ENCODE results near the gene UBALD2.
"Not testable (repeated sequence)": the region's sequence is repeated elsewhere in the genome, so short reads cannot be mapped to it uniquely, and the experiment has no call there.

The UBALD2 gene

DNA sequence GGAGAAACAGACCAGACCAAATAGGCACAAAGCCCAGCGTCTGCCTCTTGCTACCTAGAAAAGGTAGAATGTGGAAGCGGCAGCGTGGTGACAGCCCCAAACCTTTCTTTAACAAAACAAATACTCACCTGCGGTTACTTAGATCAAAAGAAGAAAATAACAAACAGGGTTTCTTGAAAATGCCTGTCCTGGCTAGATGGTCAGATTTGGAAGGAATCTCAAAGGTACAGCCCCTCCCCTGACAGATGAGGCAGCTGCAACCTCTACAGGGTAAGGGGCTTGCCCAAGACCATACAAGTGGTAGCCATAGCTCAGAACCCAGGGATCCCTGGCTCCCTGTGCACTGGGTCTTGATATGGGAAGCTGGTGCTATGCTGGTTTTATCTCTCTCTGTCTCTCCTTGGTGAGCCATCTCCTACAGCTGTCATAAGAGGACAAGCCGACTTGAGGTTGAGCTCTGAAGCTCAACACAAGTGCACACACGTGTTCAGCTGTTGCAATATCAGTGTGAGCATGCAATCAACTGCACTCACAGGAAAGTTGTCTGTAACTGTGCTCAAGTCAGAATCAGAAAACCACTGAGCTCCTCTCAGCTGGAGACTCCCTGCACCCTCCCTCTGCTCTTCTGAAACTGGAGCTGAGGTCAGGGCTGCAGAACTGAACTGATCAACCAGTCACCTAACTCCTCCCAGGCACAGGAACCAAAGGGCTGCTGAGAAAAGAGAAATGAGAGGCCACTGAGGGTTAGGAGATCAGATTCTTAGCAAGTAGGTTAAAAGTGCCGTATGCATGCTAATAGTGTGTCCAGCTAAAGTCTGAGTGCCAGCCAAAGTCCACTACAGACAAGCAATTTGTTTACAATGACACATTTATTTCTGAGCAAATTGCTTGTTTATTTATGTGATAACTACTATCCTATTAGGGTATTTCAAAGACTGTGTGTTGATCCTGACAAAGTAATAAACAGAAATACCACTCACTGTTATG lies 18.8 kb upstream of the UBALD2 start:
- DNase-seq: no peak

DNA sequence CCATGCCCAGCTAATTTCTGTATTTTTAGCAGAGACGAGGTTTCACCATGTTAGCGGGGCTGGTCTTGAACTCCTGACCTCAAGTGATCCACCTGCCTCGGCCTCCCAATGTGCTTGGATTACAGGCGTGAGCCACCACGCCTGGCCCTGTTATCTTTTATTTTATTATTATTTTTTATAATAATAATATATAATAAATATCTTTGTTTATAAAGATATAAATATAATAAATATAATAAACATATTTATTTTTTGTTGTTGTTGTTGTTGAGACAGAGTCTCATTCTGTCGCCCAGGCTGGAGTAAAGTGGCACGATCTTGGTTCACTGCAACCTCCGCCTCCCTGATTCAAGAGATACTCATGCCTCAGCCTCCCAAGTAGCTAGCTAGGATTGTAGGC lies 17.8 kb upstream of the UBALD2 start:
- DNase-seq: no peak

DNA sequence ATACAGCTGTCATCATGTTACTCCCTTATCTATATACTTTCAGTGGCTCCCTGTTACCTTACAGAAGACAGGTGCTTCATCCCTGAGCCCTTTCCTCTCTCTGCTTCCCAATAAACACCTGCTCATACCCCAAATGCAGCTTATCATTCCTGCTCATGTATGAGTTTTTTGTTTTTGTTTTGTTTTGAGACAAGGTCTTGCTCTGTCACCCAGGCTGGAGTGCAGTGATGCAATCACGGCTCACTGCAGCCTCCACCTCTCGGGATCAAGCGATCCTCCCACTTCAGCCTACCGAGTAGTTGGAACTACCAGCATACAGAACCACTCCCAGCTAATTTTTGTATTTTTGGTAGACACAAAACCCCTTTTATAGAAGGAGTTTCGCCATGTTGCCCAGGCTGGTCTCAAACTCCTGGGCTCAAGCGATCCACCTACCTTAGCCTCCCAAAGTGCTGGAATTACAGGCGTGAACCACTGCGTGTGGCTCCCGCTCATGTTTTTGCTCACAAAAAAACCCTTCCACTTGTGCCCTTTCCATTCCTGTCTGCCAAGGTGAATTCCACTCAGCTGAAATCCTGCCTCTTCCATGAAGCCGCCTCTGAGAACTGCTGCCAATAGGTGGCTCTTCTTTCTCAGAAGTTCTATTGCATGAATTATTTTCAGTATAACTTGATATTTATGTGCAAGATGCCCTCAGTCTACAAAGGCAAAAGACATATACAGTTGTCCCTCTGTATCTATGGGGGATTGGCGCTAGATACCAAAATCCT lies 16.9 kb upstream of the UBALD2 start:
- no peak for DNase-seq

DNA sequence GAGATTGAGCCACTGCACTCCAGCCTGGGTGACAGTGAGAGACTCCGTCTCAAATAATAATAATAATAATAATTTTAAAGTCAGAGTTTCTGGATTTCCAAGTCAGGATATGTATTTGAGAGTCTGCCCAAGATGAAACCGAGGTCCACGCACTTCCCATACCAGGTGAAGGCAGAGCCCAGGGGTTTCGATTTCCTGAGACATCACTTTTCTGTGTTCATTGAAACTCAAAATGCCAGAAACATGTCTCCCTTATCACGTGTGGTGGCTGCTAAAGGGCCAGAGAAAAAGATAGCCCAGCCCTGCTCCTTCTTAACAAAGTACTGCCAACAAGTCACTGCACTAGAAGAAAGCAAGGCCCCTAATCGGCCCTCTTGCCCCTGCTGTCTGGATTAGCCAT lies 15.0 kb upstream of the UBALD2 start:
- no peak for DNase-seq

DNA sequence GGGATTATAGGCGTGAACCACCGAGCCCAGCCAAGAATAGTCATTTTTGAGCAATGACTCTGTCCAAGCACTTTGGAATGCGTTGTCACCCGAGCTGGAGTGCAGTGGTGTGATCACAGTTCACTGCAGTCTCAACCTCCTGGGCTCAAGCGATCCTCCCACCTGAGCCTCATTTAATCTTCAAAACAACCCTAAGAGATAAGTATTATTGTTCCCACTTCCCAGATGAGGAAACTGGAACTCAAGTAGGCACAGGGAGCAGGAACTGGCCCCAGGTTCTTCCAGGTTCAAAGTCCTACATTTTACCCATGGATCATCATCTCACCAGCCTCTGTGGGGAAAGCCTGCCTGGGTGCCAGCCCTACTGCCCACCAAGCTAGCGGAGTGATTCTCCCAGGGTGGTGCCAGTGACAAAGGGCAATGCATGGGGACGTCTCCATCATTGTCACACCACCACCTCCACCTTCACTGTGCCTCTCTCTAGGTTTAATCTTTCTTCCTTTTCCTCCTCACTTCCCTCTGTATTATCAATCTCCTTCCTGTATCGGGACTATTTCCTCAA lies 13.6 kb upstream of the UBALD2 start:
- DNase-seq: no peak

DNA sequence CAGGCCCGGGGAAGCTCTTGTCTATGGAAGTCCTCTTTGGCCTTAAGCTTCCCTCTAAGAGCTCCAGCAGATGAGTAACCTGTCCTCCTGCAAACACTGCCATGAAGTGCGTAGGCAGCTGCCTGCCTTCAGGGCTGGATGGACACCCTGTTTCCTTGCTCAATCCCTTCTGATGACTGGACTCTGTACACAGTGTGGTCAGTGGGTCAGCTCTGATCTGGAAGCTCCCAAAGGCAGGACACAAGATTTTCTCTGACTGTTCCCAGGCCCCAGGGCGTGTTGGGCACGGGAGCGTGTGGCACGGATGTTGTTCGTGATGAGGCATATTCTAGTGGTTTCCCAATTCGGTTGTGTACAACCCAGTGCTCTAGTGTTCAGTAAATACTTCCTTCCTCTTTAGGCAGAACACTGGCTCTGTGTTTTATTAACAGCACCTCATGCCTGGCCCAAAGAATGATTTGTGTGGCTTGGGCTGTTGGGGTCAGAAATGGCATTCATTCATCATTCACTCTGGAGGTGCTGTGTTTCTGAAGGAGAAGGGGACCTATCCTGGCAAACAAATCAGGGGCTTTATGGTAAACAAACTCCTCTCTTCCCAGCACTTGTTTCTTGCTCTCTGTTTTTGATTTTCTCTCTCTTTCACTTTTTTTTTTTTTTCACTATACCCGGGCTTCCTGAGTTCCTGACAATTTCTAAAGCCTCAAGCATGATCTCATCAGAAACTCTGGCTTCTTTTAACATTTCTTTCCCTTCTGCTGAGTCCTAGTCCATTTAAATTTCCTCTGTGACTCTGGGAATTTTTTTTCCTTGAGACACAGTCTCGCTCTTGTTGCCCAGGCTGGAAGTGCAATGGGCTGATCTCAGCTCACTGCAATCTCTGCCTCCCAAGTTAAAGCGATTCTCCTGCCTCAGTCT lies 12.9 kb upstream of the UBALD2 start:
- DNase-seq: no peak

DNA sequence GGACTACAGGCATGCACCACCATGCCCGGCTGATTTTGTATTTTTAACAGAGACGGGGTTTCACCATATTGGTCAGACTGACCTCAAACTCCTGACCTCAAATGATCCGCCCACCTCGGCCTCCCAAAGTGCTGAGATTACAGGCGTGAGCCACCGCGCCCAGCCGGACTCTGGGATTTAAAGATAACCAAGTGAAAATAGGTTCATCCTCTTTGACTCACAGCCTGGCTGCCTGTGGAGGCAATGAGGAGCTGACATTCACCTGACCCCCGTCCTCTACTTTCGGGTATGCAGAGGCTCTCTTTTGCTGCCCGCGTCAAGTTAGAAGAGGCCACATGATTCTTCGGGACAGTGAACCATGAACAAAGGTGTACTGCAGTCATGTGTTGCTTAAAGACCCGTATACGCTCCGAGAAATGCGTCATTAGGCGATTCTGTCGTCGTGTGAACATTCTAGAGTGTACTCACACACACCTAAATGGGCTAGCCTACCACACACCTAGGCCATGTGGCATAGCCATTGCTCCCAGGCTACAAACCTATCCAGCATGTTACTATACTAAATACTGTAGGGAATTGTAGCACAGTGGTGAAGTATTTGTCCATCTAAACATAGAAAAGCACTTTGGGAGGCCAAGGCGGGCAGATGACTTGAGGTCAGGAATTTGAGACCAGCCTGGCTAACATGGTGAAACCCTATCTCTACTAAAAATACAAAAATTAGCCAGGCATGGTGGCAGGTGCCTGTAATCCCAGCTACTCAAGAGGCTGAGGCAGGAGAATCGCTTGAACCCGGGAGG lies 12.0 kb upstream of the UBALD2 start:
- not testable (repeated sequence) for DNase-seq

DNA sequence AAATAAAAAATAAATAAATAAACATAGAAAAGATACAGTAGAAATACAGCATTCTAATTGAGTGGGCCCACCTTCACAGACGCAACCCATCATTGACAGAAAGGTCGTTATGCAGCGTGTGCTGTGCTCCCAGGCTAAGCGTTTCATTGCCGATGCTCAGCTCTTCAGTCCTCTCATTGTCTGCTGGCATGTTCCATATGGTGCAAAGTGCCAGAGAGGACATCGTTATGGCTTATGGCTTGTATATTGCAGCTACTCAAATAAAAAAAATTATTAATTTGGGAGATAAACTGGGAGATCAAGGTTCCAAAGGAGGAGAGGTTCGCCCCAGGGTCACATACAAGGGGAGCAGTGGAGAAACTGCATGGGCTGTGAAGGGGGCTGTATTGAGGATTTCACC lies 11.3 kb upstream of the UBALD2 start:
- no peak for DNase-seq

DNA sequence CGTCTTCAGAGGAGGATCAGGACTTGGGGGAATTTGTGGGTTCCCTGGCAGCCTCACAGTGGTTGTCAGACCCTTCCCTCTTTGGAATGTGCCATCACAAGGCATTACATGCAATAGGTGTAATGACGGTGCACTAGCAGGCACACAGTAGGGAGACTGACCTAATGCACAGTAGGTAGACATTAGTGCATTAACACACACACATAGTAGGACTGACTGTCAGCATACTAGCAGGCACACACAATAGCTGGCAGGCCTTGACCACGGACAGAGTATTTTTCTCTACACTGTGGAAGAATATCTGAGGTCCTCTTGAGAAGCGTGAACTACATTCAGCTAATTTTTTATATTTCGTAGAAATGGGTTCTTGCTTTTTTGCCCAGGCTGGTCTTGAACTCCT lies 10.9 kb upstream of the UBALD2 start:
- DNase-seq: no peak

DNA sequence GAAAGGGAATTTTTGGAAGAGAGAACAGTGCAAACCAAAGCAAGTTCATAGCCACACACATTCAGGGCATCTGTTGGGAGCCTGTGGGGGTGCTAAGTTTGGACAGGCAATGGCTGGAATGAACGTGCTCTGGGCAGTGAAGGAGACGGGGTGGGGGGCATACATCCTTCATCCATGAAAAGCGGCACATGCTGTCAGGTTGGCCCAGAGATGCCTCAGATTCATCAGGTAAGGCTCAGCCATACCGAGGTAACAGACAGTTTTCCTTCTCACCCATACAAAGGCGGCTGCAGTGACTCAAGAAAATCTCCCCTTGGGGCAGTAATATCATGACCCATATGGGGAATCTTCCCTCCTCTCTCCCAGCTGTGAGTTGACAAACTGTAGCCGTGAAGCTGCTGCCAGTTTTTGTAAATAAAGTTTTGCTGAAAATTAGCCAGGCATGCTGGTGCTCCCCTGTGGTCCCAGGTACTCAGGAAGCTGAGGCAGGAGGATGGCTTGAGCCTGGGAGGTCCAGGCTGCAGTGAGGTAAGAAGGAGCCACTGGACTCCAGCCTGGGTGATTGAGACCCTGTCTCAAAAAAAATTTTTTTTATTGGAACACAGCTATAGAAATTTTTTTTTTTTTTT lies 9.2 kb upstream of the UBALD2 start:
- DNase-seq: no peak

DNA sequence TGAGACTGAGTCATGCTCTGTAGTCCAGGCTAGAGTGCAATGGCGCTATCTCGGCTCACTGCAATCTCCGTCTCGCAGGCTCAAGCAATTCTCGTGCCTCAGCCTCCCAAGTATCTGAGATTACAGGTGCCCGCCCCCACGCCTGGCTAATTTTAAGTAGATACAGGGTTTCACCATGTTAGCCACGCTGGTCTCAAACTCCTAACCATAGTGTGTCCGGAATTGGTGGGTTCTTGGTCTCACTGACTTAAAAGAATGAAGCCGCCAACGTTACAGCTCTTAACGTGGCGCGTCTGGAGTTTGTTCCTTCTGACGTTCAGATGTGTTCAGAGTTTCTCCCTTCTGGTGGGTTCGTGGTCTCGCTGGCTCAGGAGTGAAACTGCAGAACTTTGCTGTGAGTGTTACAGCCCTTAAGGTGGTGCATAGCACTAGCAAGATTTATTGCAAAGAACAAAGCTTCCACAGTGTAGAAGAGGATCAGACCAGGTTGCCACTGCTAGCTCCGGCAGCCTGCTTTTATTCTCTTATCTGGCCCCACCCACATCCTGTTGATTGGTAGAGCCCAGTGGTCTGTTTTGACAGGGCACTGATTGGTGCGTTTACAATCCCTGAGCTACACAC lies 8.6 kb upstream of the UBALD2 start:
- not testable (repeated sequence) for DNase-seq

DNA sequence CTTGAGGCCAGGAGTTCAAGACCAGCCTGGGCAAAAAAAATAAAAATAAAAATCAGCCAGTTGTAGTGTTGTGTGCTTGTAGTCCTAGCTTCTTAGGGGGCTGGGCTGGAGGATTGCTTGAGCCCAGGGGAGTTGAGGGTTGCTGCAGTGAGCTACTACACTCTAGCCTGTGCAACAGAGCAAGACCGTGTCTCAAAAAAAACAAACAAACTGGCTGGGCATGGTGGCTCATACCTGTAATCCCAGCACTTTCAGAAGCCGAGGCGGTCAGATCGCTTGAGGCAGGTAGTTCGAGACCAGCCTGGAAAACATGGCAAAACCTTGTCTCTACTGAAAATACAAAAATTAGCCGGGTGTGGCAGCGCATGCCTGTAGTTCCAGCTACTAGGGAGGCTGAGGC lies 4.9 kb upstream of the UBALD2 start:
- DNase-seq: no peak

DNA sequence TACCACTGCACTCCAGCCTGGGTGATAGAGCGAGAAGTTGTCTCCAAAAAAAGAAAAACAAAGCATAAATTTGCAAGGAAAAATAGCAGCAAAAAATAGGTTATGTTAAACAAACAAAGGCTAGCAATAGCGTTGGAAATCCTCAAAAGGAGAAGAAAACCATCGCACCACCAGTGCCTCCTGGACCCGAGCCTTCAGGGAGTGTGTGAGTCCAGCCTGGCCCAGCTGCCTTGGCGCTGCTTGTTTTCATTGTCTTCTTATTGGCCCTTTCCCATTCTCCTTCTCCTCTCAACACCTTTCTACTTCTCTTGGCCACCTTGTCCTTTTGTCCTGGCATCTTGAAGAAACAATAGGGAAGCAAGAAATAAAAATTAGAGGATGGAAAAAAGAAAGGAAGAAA lies 4.5 kb upstream of the UBALD2 start:
- no peak for DNase-seq

DNA sequence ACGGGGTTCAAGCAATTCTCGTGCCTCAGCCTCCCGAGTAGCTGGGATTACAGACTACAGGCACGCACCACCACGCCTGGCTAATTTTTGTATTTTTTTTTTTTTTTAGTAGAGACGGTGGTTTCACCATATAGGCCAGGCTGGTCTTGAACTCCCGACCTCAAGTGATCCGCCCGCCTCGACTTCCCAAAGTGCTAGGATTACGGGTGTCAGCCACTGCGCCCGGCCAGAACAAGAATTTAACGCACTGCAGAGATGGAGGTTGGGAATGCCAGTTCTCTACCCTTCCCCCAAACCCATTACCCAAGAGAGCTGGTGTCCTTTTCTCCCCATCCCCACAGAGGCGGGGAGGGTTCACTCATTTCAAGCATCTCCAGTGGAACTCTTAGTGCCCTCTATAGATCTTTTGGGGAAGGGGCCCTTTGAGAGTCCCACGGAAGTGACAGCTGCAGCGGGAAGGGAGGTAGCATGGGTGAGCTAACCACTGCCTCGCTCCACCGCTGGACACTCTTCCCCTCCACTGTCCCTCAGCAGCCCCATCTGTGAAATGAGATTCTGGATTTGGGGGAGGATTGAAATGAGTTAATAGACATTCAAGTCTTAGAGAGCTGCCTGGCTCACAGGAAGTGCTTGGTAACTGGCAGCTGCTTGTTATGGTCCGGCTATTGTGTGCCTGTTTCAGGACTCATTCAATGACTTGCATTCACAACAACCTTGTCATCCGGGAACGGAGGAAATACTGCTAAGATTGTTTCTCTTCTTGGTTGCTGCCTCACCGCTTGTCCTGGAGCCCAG lies 3.5 kb upstream of the UBALD2 start:
- DNase-seq: no peak

DNA sequence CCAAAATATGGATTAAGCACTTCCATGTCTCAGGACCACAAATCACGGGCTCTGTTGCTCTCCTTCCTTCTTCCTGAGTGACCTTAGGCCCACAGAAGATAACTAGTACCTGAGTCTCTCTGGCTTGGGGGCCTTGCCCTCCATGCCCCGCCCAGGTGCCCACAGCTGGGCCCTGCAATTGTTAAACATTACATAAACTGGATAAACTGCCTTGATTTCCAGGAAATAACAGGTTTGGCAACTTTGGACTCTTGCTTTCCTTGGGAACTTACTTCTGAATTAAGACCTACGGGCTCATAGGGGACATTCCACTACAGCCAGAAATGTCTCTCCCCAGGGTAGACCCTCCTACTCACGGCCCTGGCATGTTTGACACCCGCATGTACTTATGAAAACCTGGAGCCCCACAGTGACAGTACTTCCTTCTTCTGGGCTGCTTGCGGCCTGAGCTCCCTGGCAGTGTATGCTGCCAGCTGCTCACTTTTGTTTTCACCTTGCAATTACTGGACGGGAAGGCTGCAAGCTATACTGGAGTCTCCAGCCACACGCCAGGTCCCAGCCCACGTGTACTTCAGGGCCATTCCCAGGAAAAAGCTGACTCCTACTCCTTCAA lies 2.3 kb upstream of the UBALD2 start:
- DNase-seq: peak; percentile 45

DNA sequence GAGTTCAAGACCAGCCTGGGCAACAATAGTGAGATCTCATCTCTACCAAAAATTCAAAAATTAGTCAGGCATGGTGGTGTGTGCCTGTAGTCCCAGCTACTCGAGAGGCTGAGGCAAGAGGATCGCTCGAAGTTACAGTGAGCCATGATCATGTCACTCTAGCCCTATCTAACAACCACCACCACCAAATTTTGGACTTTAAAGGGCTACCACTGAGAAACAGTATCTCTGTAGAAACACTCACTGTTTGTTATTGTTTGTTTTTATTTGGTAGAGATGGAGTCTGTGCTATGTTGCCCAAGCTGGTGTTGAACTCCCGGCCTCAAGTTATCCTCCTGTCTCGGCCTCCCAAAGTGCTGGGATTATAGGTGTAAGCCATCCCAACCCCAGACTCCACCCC lies 1.3 kb upstream of the UBALD2 start:
- DNase-seq: no peak

DNA sequence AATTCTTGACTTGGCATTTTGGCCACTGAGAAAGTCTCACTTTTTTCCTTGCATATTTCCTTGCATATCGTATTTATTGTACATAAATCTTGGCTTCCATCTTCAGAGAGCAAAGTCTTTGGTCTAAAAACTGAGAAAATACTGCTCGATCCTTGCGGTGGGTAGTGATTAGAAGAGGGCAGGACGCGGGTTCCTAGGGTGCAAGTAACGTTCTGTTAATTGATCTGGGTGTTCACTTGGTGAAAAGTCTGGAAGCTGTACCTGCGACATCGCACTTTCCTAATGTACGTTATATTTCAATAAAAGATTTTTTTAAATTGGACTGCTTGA lies 758 bp upstream of the UBALD2 start:
- no peak for DNase-seq

DNA sequence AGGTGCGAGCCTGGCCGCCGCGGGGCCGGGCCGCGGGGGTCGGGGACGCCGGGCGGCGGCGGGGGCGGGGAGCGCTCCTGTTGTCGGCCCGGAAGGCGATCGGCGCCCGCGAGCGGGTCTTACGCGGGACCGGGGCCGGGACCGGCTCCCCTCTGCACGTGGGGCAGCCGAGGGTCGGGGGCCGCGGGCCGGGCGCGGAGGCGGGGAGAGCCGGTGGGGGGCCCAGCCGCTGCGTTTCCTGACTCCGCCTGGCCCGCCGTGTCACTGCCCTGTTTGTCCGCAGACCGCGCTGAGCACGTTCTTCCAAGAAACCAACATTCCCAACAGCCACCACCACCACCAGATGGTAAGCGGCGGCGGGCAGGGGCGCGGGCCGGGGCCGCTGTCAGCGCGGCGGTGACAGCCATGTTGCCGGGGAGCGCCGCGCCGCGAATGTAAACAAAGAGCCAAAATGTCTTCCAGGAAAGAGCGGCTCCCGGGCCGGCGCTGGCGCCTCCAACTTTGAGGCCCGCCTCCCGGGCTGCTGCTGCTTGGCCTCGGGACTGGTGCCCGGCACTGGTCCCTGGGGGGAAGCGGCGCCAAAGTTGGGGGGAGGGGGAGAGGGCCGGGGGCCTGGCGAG lies 586 bp downstream of the UBALD2 start:
- no peak for DNase-seq

DNA sequence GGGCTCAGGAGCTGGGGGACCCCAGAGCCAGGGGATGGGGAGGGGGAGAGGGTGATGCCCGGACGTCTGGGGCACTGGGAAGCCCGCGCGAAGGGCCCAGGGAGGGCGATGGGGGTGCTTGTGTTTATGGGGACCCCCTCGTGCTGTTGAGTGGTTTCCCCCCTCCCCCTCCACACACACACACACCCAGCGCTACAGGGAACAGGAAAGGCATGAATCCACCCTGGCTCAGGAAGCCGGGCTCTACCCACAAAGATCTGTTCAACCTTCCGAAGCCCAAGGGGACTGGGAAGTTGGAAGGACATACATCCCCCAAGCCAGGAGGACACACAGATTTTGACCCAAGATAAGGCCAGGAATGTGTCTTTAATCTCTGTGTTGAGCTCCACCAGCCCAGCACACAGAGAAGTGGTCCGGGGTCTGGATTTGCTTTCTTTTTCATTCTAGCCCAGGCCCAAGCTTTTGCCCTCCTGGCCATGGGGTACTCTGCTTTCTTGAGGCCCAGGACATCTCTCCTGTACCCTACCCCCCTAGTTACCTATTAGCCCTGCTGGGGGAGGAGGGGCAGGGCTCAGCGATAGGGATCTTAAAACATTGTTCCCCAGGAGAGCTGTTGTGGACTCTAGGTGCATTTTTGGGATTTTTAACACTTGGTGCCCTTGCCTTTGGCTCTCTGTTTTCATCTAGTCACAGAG lies 1.2 kb downstream of the UBALD2 start:
- no peak for DNase-seq

Data from NCI-H2029 treated with DMSO at 0.1 percent for 48 hours (cell line).